ENCODE results near the gene CCR6.

Gene CCR6

GRCh38 chr6:167122041-167122826 is 662 bp upstream of the CCR6 start:
- Histone ChIP-seq H3K9me3 (ENCODE audit: control insufficient read depth in 1 of 2, low read length in 2 of 2) (no peaks in the 10 kb centered on the region), H3K27ac (ENCODE audit: low read length) (no peak overlapping the region), H3K27me3 (ENCODE audit: low read depth, low read length) (no peaks in the 10 kb centered on the region), H3K4me1 (ENCODE audit: control insufficient read depth in 1 of 2, insufficient read depth in 2 of 2, low read length in 2 of 2) (peaks cover 0 to 5% of the 10 kb centered on the region in 2 donors), H3K4me3 (ENCODE audit: low read depth in 1 of 2, low read length in 2 of 2) (no peak overlapping the region), H3K36me3 (ENCODE audit: control insufficient read depth in 1 of 2, insufficient read depth in 2 of 2, low read length in 2 of 2) (no peaks in the 10 kb centered on the region)

GRCh38 chr6:167124753-167125152 is 1.9 kb downstream of the CCR6 start:
- Histone ChIP-seq H3K4me3 (ENCODE audit: low read depth in 1 of 2, low read length in 2 of 2) (no peak overlapping the region), H3K9me3 (ENCODE audit: control insufficient read depth in 1 of 2, low read length in 2 of 2) (no peaks in the 10 kb centered on the region), H3K27ac (ENCODE audit: low read length) (no peak overlapping the region), H3K4me1 (ENCODE audit: control insufficient read depth in 1 of 2, insufficient read depth in 2 of 2, low read length in 2 of 2) (peaks cover 0 to 3% of the 10 kb centered on the region in 2 donors), H3K36me3 (ENCODE audit: control insufficient read depth in 1 of 2, insufficient read depth in 2 of 2, low read length in 2 of 2) (no peaks in the 10 kb centered on the region), H3K27me3 (ENCODE audit: low read depth, low read length) (no peaks in the 10 kb centered on the region)

GRCh38 chr6:167125410-167125809 is 2.5 kb downstream of the CCR6 start:
- no peak overlapping the region for H3K27ac ChIP-seq (ENCODE audit: low read length)
- no peak overlapping the region for H3K4me3 ChIP-seq (ENCODE audit: low read depth in 1 of 2, low read length in 2 of 2)
- no peaks in the 10 kb centered on the region for H3K4me1 ChIP-seq (ENCODE audit: control insufficient read depth in 1 of 2, insufficient read depth in 2 of 2, low read length in 2 of 2)
- no peaks in the 10 kb centered on the region for H3K9me3 ChIP-seq (ENCODE audit: control insufficient read depth in 1 of 2, low read length in 2 of 2)
- no peaks in the 10 kb centered on the region for H3K36me3 ChIP-seq (ENCODE audit: control insufficient read depth in 1 of 2, insufficient read depth in 2 of 2, low read length in 2 of 2)
- H3K27me3 ChIP-seq (ENCODE audit: low read depth, low read length), result no peaks in the 10 kb centered on the region

GRCh38 chr6:167125855-167126349 is 3.0 kb downstream of the CCR6 start:
- Histone ChIP-seq H3K27me3 (ENCODE audit: low read depth, low read length) (no peaks in the 10 kb centered on the region), H3K4me1 (ENCODE audit: control insufficient read depth in 1 of 2, insufficient read depth in 2 of 2, low read length in 2 of 2) (no peaks in the 10 kb centered on the region), H3K4me3 (ENCODE audit: low read depth in 1 of 2, low read length in 2 of 2) (no peak overlapping the region), H3K27ac (ENCODE audit: low read length) (no peak overlapping the region), H3K9me3 (ENCODE audit: control insufficient read depth in 1 of 2, low read length in 2 of 2) (no peaks in the 10 kb centered on the region), H3K36me3 (ENCODE audit: control insufficient read depth in 1 of 2, insufficient read depth in 2 of 2, low read length in 2 of 2) (no peaks in the 10 kb centered on the region)

GRCh38 chr6:167127785-167128531 is 5.1 kb downstream of the CCR6 start:
- no peaks in the 10 kb centered on the region for H3K9me3 ChIP-seq (ENCODE audit: control insufficient read depth in 1 of 2, low read length in 2 of 2)
- H3K27ac ChIP-seq (ENCODE audit: low read length), result no peak overlapping the region
- no peaks in the 10 kb centered on the region for H3K36me3 ChIP-seq (ENCODE audit: control insufficient read depth in 1 of 2, insufficient read depth in 2 of 2, low read length in 2 of 2)
- H3K27me3 ChIP-seq (ENCODE audit: low read depth, low read length), result no peaks in the 10 kb centered on the region
- no peak overlapping the region for H3K4me3 ChIP-seq (ENCODE audit: low read depth in 1 of 2, low read length in 2 of 2)
- H3K4me1 ChIP-seq (ENCODE audit: control insufficient read depth in 1 of 2, insufficient read depth in 2 of 2, low read length in 2 of 2), result no peaks in the 10 kb centered on the region

- Histone ChIP-seq H3K9me3 (ENCODE audit: control insufficient read depth in 1 of 2, low read length in 2 of 2) (no peaks in the 10 kb centered on the region), H3K4me1 (ENCODE audit: control insufficient read depth in 1 of 2, insufficient read depth in 2 of 2, low read length in 2 of 2) (no peaks in the 10 kb centered on the region), H3K36me3 (ENCODE audit: control insufficient read depth in 1 of 2, insufficient read depth in 2 of 2, low read length in 2 of 2) (no peaks in the 10 kb centered on the region), H3K4me3 (ENCODE audit: low read depth in 1 of 2, low read length in 2 of 2) (no peak overlapping the region), H3K27ac (ENCODE audit: low read length) (no peak overlapping the region), H3K27me3 (ENCODE audit: low read depth, low read length) (no peaks in the 10 kb centered on the region)
Measured at GRCh38 chr6:167129159-167129558, 6.3 kb downstream of the CCR6 start.

- H3K4me3 ChIP-seq (ENCODE audit: low read depth in 1 of 2, low read length in 2 of 2), result no peak overlapping the region
- no peaks in the 10 kb centered on the region for H3K27me3 ChIP-seq (ENCODE audit: low read depth, low read length)
- H3K4me1 ChIP-seq (ENCODE audit: control insufficient read depth in 1 of 2, insufficient read depth in 2 of 2, low read length in 2 of 2), result no peaks in the 10 kb centered on the region
- H3K36me3 ChIP-seq (ENCODE audit: control insufficient read depth in 1 of 2, insufficient read depth in 2 of 2, low read length in 2 of 2), result no peaks in the 10 kb centered on the region
- H3K9me3 ChIP-seq (ENCODE audit: control insufficient read depth in 1 of 2, low read length in 2 of 2), result no peaks in the 10 kb centered on the region
- no peak overlapping the region for H3K27ac ChIP-seq (ENCODE audit: low read length)
Measured at GRCh38 chr6:167129562-167129961, 6.7 kb downstream of the CCR6 start.

GRCh38 chr6:167130008-167130677 is 7.2 kb downstream of the CCR6 start:
- H3K36me3 ChIP-seq (ENCODE audit: control insufficient read depth in 1 of 2, insufficient read depth in 2 of 2, low read length in 2 of 2), result no peaks in the 10 kb centered on the region
- no peaks in the 10 kb centered on the region for H3K9me3 ChIP-seq (ENCODE audit: control insufficient read depth in 1 of 2, low read length in 2 of 2)
- no peaks in the 10 kb centered on the region for H3K27me3 ChIP-seq (ENCODE audit: low read depth, low read length)
- H3K27ac ChIP-seq (ENCODE audit: low read length), result no peak overlapping the region
- no peak overlapping the region for H3K4me3 ChIP-seq (ENCODE audit: low read depth in 1 of 2, low read length in 2 of 2)
- H3K4me1 ChIP-seq (ENCODE audit: control insufficient read depth in 1 of 2, insufficient read depth in 2 of 2, low read length in 2 of 2), result no peaks in the 10 kb centered on the region

GRCh38 chr6:167130712-167131684 is 8.1 kb downstream of the CCR6 start:
- H3K4me1 ChIP-seq (ENCODE audit: control insufficient read depth in 1 of 2, insufficient read depth in 2 of 2, low read length in 2 of 2), result no peaks in the 10 kb centered on the region
- H3K4me3 ChIP-seq (ENCODE audit: low read depth in 1 of 2, low read length in 2 of 2), result no peak overlapping the region
- no peaks in the 10 kb centered on the region for H3K9me3 ChIP-seq (ENCODE audit: control insufficient read depth in 1 of 2, low read length in 2 of 2)
- no peaks in the 10 kb centered on the region for H3K36me3 ChIP-seq (ENCODE audit: control insufficient read depth in 1 of 2, insufficient read depth in 2 of 2, low read length in 2 of 2)
- no peak overlapping the region for H3K27ac ChIP-seq (ENCODE audit: low read length)
- H3K27me3 ChIP-seq (ENCODE audit: low read depth, low read length), result no peaks in the 10 kb centered on the region

GRCh38 chr6:167134448-167135328 is 11.8 kb downstream of the CCR6 start:
- no peaks in the 10 kb centered on the region for H3K9me3 ChIP-seq (ENCODE audit: control insufficient read depth in 1 of 2, low read length in 2 of 2)
- no peaks in the 10 kb centered on the region for H3K27me3 ChIP-seq (ENCODE audit: low read depth, low read length)
- H3K4me1 ChIP-seq (ENCODE audit: control insufficient read depth in 1 of 2, insufficient read depth in 2 of 2, low read length in 2 of 2), result no peaks in the 10 kb centered on the region
- H3K4me3 ChIP-seq (ENCODE audit: low read depth in 1 of 2, low read length in 2 of 2), result no peak overlapping the region
- H3K36me3 ChIP-seq (ENCODE audit: control insufficient read depth in 1 of 2, insufficient read depth in 2 of 2, low read length in 2 of 2), result no peaks in the 10 kb centered on the region
- H3K27ac ChIP-seq (ENCODE audit: low read length), result no peak overlapping the region

Data from muscle layer of duodenum (tissue), 2 donors.